Suprapubic skin (tissue), 4 donors: ENCODE measurements around the gene SPCS3. TPM values are rescaled to one million over a fixed set of nuclear protein-coding genes. Genes with fewer than 3 reads are reported as not detected.
"Not testable (repeated sequence)": the region's sequence is repeated elsewhere in the genome, so short reads cannot be mapped to it uniquely, and the experiment has no call there.

ENCODE experiments used
- DNase-seq, 2 donors: peaks; one replicate each; pipeline ENCODE4 v3.0.0-alpha.2; 2019; ENCODE audit warnings: low spot score in 2 of 2
- H3K27ac ChIP-seq: fragments of 200-600 bp; sonication (generic); one replicate; pipeline ENCODE4 v1.5.1; 2019
- H3K27me3 ChIP-seq: fragments of 200-600 bp; sonication (generic); one replicate; pipeline ENCODE4 v1.5.1; 2019
- H3K36me3 ChIP-seq: fragments of 200-600 bp; sonication (generic); one replicate; pipeline ENCODE4 v1.5.1; 2019
- H3K4me1 ChIP-seq: fragments of 200-600 bp; sonication (generic); one replicate; pipeline ENCODE4 v1.5.1; 2019
- H3K4me3 ChIP-seq: fragments of 200-600 bp; sonication (generic); one replicate; pipeline ENCODE4 v1.5.1; 2019; ENCODE audit warnings: mild to moderate bottlenecking
- H3K9me3 ChIP-seq: fragments of 200-600 bp; sonication (generic); one replicate; pipeline ENCODE4 v1.5.1; 2019
- EP300 ChIP-seq: sonication (generic); formaldehyde crosslinking; IDR thresholded peaks from one replicate; pipeline ENCODE4 v1.6.1; 2017; ENCODE audit warnings: antibody characterized with exemption
- POLR2A ChIP-seq, 2 donors: fragments of 450-650 bp; IDR thresholded peaks; one replicate each; pipeline ENCODE4 v1.6.1; 2017; ENCODE audit warnings: antibody characterized with exemption in 2 of 2, mild to moderate bottlenecking in 2 of 2, moderate library complexity in 2 of 2
- POLR2AphosphoS5 ChIP-seq, 3 donors: sonication (generic); formaldehyde crosslinking; IDR thresholded peaks; one replicate each; pipeline ENCODE4 v1.6.1; 2017; ENCODE audit warnings: antibody characterized with exemption in 3 of 3
- WGBS: methylation state at CpG from one replicate; pipeline ENCODE4 v1.1.5; 2018; 5-methylcytosine and 5-hydroxymethylcytosine counted together
- total RNA-seq, 4 donors: library from RNA; depleted of rRNA; stranded (reverse); fragments of >200 nt; gene quantifications; one replicate each; pipeline ENCODE4 v1.1.0, GENCODE V29; 2016
- TF ChIP-seq, protein P1 (sequence below), 2 donors: fragments of 200-600 bp in 1 of 2; fragments of 450-650 bp in 1 of 2; sonication (generic) in 1 of 2; IDR thresholded peaks; one replicate each; pipeline ENCODE4 v1.5.1; 2016 to 2019; ENCODE audit warnings: antibody characterized with exemption in 2 of 2, mild to moderate bottlenecking in 1 of 2, moderate library complexity in 1 of 2

The SPCS3 gene
- total RNA-seq, 4 donors from 2014 or later: 48.3 to 57.4 (median 55.9) TPM

DNA sequence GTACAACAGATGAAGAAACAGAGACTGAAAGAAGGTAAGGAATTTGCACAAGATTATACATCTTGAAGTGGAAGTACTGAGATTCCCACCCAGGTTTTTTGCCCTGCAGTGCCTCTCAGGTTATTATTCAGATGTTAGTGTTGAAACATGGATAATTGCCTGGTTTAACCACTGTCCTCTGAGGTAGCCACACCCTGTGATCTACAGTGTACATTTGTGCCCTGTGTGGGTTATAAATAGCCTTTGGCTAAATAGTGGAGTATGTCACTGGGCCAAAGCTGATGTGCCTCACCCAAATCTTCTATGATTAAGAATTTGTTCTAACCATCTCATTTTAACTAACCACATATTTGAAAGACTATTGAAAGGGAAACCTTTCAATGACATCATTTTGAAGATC lies 45.3 kb upstream of the SPCS3 start:
- H3K4me3 ChIP-seq: no peak overlapping the region
- no peaks in the 10 kb centered on the region for H3K27me3 ChIP-seq
- no peaks in the 10 kb centered on the region for H3K36me3 ChIP-seq
- no peak overlapping the region for H3K27ac ChIP-seq
- TF ChIP-seq EP300 (no peak), POLR2AphosphoS5 (IDR thresholded peaks at IDR 0.05) (no peak), POLR2A (IDR thresholded peaks at IDR 0.05) (no peak)
- TF ChIP-seq, protein P1, sequence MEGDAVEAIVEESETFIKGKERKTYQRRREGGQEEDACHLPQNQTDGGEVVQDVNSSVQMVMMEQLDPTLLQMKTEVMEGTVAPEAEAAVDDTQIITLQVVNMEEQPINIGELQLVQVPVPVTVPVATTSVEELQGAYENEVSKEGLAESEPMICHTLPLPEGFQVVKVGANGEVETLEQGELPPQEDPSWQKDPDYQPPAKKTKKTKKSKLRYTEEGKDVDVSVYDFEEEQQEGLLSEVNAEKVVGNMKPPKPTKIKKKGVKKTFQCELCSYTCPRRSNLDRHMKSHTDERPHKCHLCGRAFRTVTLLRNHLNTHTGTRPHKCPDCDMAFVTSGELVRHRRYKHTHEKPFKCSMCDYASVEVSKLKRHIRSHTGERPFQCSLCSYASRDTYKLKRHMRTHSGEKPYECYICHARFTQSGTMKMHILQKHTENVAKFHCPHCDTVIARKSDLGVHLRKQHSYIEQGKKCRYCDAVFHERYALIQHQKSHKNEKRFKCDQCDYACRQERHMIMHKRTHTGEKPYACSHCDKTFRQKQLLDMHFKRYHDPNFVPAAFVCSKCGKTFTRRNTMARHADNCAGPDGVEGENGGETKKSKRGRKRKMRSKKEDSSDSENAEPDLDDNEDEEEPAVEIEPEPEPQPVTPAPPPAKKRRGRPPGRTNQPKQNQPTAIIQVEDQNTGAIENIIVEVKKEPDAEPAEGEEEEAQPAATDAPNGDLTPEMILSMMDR (IDR thresholded peaks at IDR 0.05): no peak
- H3K9me3 ChIP-seq: no peaks in the 10 kb centered on the region
- H3K4me1 ChIP-seq: peaks cover 4% of the 10 kb centered on the region
- DNase-seq: no peak

GRCh38 chr4:176276710-176277109 lies 43.1 kb upstream of the SPCS3 start:
- no peak for DNase-seq
- Histone ChIP-seq H3K36me3 (no peaks in the 10 kb centered on the region), H3K27ac (no peak overlapping the region), H3K4me1 (peaks cover 4% of the 10 kb centered on the region), H3K27me3 (no peaks in the 10 kb centered on the region), H3K4me3 (no peak overlapping the region), H3K9me3 (no peaks in the 10 kb centered on the region)
- no peak for TF ChIP-seq EP300
- TF ChIP-seq, protein P1 (IDR thresholded peaks at IDR 0.05): no peak
- no peak for TF ChIP-seq POLR2AphosphoS5 (IDR thresholded peaks at IDR 0.05)
- TF ChIP-seq POLR2A (IDR thresholded peaks at IDR 0.05): no peak
- 84% methylated on average over 8 of the region's 8 CpGs for WGBS

DNA sequence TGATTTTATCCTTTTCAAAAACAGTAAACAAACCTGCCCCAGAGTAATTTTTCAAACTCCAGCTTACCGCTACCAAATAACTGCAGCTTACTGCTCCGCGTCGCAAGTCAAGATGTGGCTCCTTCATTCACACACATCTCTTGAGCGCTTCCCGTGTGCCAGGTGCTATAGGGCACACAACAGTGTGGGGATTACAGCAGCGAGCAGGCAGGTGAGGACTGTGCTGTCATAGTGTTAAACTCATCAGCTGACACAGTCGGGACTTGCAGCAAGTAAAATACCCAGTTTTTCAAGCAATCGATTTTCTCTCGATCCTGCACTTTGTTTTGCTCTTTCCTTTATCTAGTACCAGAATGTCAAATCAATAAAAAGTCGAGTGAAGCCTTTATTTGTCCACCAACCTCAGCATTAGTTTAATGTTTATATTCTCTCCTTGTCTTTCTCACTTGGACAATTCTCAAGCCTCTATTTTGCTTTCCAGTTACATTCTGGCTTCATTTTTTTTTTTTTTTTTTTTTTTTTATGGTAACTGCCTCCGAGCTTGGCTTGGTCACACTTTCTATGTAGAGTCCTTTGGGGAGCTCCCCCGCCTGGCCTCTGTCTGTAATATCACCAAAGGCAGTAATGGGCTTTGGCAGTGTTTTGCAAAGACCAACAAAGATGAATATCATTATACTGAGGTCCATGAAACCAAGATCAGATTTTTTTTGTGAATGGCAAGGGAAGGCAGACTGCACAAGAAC lies 42.4 kb upstream of the SPCS3 start:
- Histone ChIP-seq H3K27me3 (no peaks in the 10 kb centered on the region), H3K4me1 (peaks cover 4% of the 10 kb centered on the region), H3K27ac (no peak overlapping the region), H3K36me3 (no peaks in the 10 kb centered on the region), H3K9me3 (no peaks in the 10 kb centered on the region), H3K4me3 (no peak overlapping the region)
- no peak for DNase-seq
- no peak for TF ChIP-seq POLR2A (IDR thresholded peaks at IDR 0.05)
- no peak for TF ChIP-seq POLR2AphosphoS5 (IDR thresholded peaks at IDR 0.05)
- no peak for TF ChIP-seq EP300
- TF ChIP-seq, protein P1 (IDR thresholded peaks at IDR 0.05): no peak
- WGBS: 67% methylated on average over 13 of the region's 13 CpGs

GRCh38 chr4:176279560-176279959 lies 40.2 kb upstream of the SPCS3 start:
- H3K27me3 ChIP-seq, H3K27ac ChIP-seq, H3K9me3 ChIP-seq, H3K36me3 ChIP-seq, H3K4me3 ChIP-seq, H3K4me1 ChIP-seq, DNase-seq: not testable (repeated sequence)
- 96% methylated on average over 1 of the region's 1 CpG for WGBS

GRCh38 chr4:176286728-176287127 lies 33.0 kb upstream of the SPCS3 start:
- Histone ChIP-seq H3K36me3 (no peaks in the 10 kb centered on the region), H3K9me3 (no peaks in the 10 kb centered on the region), H3K27me3 (no peaks in the 10 kb centered on the region), H3K4me1 (no peaks in the 10 kb centered on the region), H3K4me3 (no peak overlapping the region), H3K27ac (no peak overlapping the region)
- no peak for DNase-seq
- WGBS: 66% methylated on average over 3 of the region's 3 CpGs
- TF ChIP-seq POLR2AphosphoS5 (IDR thresholded peaks at IDR 0.05): no peak
- TF ChIP-seq POLR2A (IDR thresholded peaks at IDR 0.05): no peak
- TF ChIP-seq, protein P1 (IDR thresholded peaks at IDR 0.05): no peak
- TF ChIP-seq EP300: no peak

DNA sequence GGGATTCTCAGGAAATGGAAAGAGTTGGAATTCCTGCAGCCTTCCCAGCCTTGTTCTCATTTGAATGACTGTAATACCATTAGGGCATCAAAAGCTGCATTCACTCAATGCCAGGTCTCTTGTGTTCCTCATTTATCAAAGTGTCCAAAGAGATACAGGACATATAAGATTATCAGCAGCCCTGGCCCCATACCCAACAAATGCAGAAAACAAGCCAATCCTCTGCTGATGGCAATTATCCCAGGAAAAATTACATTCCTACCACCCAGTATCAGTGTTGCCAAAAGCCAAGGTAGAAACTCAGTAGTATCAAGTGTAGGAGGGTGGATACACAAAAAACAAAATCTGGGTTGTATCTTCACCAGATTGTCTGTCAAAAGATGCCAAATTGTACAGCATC lies 32.2 kb upstream of the SPCS3 start:
- no peaks in the 10 kb centered on the region for H3K9me3 ChIP-seq
- no peak overlapping the region for H3K4me3 ChIP-seq
- TF ChIP-seq EP300: no peak
- no peak for TF ChIP-seq POLR2A (IDR thresholded peaks at IDR 0.05)
- TF ChIP-seq POLR2AphosphoS5 (IDR thresholded peaks at IDR 0.05): no peak
- TF ChIP-seq, protein P1 (IDR thresholded peaks at IDR 0.05): no peak
- no peak for DNase-seq
- H3K27ac ChIP-seq: no peak overlapping the region
- H3K27me3 ChIP-seq: no peaks in the 10 kb centered on the region
- no peaks in the 10 kb centered on the region for H3K36me3 ChIP-seq
- no peaks in the 10 kb centered on the region for H3K4me1 ChIP-seq
